ENCODE data around the gene PMM2. TPM values are rescaled to one million over a fixed set of nuclear protein-coding genes. Genes with fewer than 3 reads are reported as not detected.

Gene PMM2
- total and polyA plus RNA-seq, 2 experiments from 2014 or later: 28.4 to 31.3 TPM

DNA sequence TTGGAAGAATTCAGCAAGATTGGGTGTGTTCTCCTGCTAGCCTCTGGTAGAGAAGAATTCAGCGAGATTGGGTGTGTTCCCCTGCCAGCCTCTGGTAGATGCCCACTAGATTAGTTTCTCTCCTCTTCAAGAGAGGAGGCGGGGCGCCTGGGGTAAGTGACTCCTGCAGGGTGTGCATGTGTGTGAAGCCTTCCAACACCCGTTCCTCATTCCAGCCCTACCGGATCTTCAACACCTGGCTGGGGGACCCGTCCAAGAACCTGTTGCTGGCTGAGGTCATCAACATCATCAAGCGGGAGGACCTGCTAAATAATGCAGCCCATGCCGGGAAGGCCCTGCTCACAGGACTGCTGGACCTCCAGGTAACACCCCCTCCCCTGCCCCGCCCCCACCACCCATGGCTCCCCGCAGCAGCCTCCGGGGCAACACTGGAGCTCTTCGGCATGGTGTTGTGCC is 21.5 kb upstream of the PMM2 start:
- no peaks in the 10 kb centered on the region for H3K36me3 ChIP-seq (replicated peaks; ENCODE audit: insufficient read depth, low read depth)

GRCh38 chr16:8777217-8777616 is 20.4 kb upstream of the PMM2 start:
- H3K27ac ChIP-seq: no peak overlapping the region
- 88% methylated on average over 7 of the region's 7 CpGs for WGBS (ENCODE audit: low lambda C conversion rate, missing lambda C conversion rate)
- H3K4me1 ChIP-seq (ENCODE audit: insufficient read depth): no peaks in the 10 kb centered on the region
- no peak overlapping the region for H3K4me2 ChIP-seq
- no peaks in the 10 kb centered on the region for H3K27me3 ChIP-seq
- TF ChIP-seq CTCF (IDR thresholded peaks at IDR 0.05; ENCODE audit: poor library complexity) (no peak), EZH2phosphoT487 (IDR thresholded peaks at IDR 0.05; ENCODE audit: low read depth, severe bottlenecking, unreplicated experiment) (no peak), EZH2 (IDR thresholded peaks at IDR 0.05; ENCODE audit: borderline replicate concordance) (no peak)
- H3K79me2 ChIP-seq: no peaks in the 10 kb centered on the region
- no peaks in the 10 kb centered on the region for H3K9me2 ChIP-seq (replicated peaks; ENCODE audit: insufficient read depth)
- H3K4me3 ChIP-seq: no peak overlapping the region
- H4K20me1 ChIP-seq (ENCODE audit: insufficient read depth, poor library complexity, severe bottlenecking): no peaks in the 10 kb centered on the region
- H3K9me3 ChIP-seq (ENCODE audit: low read depth): no peaks in the 10 kb centered on the region
- no peak for DNase-seq (ENCODE audit: low spot score)
- H3K36me3 ChIP-seq (replicated peaks; ENCODE audit: insufficient read depth, low read depth): no peaks in the 10 kb centered on the region
- no peak overlapping the region for H2AFZ ChIP-seq

More for the DNA sequence above, 21.5 kb upstream of the PMM2 start:
- no peak overlapping the region for H2AFZ ChIP-seq
- no peak for DNase-seq (ENCODE audit: low spot score)
- no peaks in the 10 kb centered on the region for H3K9me2 ChIP-seq (replicated peaks; ENCODE audit: insufficient read depth)
- no peaks in the 10 kb centered on the region for H3K79me2 ChIP-seq
- TF ChIP-seq EZH2 (IDR thresholded peaks at IDR 0.05; ENCODE audit: borderline replicate concordance): no peak
- no peak for TF ChIP-seq EZH2phosphoT487 (IDR thresholded peaks at IDR 0.05; ENCODE audit: low read depth, severe bottlenecking, unreplicated experiment)
- TF ChIP-seq CTCF (IDR thresholded peaks at IDR 0.05; ENCODE audit: poor library complexity): no peak
- H4K20me1 ChIP-seq (ENCODE audit: insufficient read depth, poor library complexity, severe bottlenecking): no peaks in the 10 kb centered on the region
- H3K27me3 ChIP-seq: no peaks in the 10 kb centered on the region
- 80% methylated on average over 12 of the region's 12 CpGs for WGBS (ENCODE audit: low lambda C conversion rate, missing lambda C conversion rate)
- H3K4me2 ChIP-seq: no peak overlapping the region
- no peaks in the 10 kb centered on the region for H3K9me3 ChIP-seq (ENCODE audit: low read depth)
- H3K4me1 ChIP-seq (ENCODE audit: insufficient read depth): no peaks in the 10 kb centered on the region
- H3K4me3 ChIP-seq: no peak overlapping the region
- H3K27ac ChIP-seq: no peak overlapping the region

DNA sequence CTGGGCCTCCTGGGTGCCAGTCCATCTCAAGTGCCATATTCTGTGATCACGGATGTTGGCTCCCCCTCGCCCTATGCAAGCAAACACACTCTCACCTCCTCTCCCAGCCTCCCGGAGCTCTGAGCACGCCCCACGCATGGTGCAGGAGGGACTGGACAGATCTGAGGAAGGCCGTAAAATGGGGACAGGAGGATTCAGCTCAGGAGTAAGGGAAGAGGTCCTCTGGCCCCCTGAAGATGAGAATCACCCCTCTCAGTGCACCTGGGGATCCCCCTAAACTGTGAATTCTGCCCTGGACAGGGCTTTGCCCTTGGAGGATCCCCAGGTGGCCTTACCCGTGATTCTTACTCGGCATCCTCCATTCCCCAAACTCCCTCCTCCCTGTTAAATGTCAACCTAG is 15.8 kb upstream of the PMM2 start:
- DNase-seq (ENCODE audit: low spot score): no peak
- no peaks in the 10 kb centered on the region for H3K4me1 ChIP-seq (ENCODE audit: insufficient read depth)
- no peak overlapping the region for H3K4me2 ChIP-seq
- H4K20me1 ChIP-seq (ENCODE audit: insufficient read depth, poor library complexity, severe bottlenecking): no peaks in the 10 kb centered on the region
- no peaks in the 10 kb centered on the region for H3K79me2 ChIP-seq
- H3K27ac ChIP-seq: no peak overlapping the region
- H3K4me3 ChIP-seq: no peak overlapping the region
- TF ChIP-seq EZH2 (IDR thresholded peaks at IDR 0.05; ENCODE audit: borderline replicate concordance) (no peak), EZH2phosphoT487 (IDR thresholded peaks at IDR 0.05; ENCODE audit: low read depth, severe bottlenecking, unreplicated experiment) (no peak), CTCF (IDR thresholded peaks at IDR 0.05; ENCODE audit: poor library complexity) (no peak)
- no peaks in the 10 kb centered on the region for H3K36me3 ChIP-seq (replicated peaks; ENCODE audit: insufficient read depth, low read depth)
- 96% methylated on average over 8 of the region's 8 CpGs for WGBS (ENCODE audit: low lambda C conversion rate, missing lambda C conversion rate)
- H2AFZ ChIP-seq: no peak overlapping the region
- no peaks in the 10 kb centered on the region for H3K27me3 ChIP-seq
- no peaks in the 10 kb centered on the region for H3K9me2 ChIP-seq (replicated peaks; ENCODE audit: insufficient read depth)
- H3K9me3 ChIP-seq (ENCODE audit: low read depth): no peaks in the 10 kb centered on the region

DNA sequence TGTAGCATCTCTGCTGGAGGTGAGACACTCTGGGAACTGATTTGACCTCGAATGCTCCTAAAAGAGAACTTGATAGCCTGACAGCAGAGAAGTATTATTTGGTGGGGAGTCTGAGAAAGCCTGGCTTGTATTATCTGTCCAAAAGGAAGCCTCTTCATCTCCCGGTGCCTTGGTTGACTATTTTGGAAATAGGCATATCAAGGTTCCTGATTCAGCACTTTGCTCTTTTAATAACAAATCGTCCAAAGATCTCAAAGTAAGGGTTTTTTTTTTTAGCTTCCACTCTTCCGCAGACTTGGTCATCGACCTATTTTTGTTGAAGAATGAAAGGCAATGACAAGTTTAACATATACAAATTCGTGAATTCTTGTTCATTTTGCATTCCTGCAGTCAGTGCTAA is 15.0 kb upstream of the PMM2 start:
- Histone ChIP-seq H3K4me3 (no peak overlapping the region), H2AFZ (no peak overlapping the region), H3K36me3 (replicated peaks; ENCODE audit: insufficient read depth, low read depth) (no peaks in the 10 kb centered on the region), H3K79me2 (no peaks in the 10 kb centered on the region), H3K9me2 (replicated peaks; ENCODE audit: insufficient read depth) (no peaks in the 10 kb centered on the region), H3K9me3 (ENCODE audit: low read depth) (no peaks in the 10 kb centered on the region), H3K27ac (no peak overlapping the region), H3K4me1 (ENCODE audit: insufficient read depth) (no peaks in the 10 kb centered on the region), H4K20me1 (ENCODE audit: insufficient read depth, poor library complexity, severe bottlenecking) (no peaks in the 10 kb centered on the region), H3K27me3 (no peaks in the 10 kb centered on the region), H3K4me2 (no peak overlapping the region)
- no peak for TF ChIP-seq CTCF (IDR thresholded peaks at IDR 0.05; ENCODE audit: poor library complexity)
- no peak for TF ChIP-seq EZH2phosphoT487 (IDR thresholded peaks at IDR 0.05; ENCODE audit: low read depth, severe bottlenecking, unreplicated experiment)
- TF ChIP-seq EZH2 (IDR thresholded peaks at IDR 0.05; ENCODE audit: borderline replicate concordance): no peak
- WGBS (ENCODE audit: low lambda C conversion rate, missing lambda C conversion rate): 86% methylated on average over 6 of the region's 6 CpGs
- DNase-seq (ENCODE audit: low spot score): no peak

Measured in hepatocyte (in vitro differentiated cells).